H1 (cell line): ENCODE data around the gene CLPX. TPM values are rescaled to one million over a fixed set of nuclear protein-coding genes. Genes with fewer than 3 reads are reported as not detected.

Experiments
- CEBPB ChIP-seq: IDR thresholded peaks from 2 replicates; pipeline ENCODE4 v1.6.1; 2012; ENCODE audit warnings: low read depth, low read length
- EGR1 ChIP-seq: IDR thresholded peaks from 2 replicates; pipeline ENCODE4 v1.6.1; 2011; ENCODE audit warnings: low read depth, low read length, borderline replicate concordance
- NANOG ChIP-seq: IDR thresholded peaks from 2 replicates; pipeline ENCODE4 v1.6.1; 2011; ENCODE audit warnings: low read length, low read depth, mild to moderate bottlenecking, inconsistent platforms; ENCODE audit not compliant: insufficient read depth, poor library complexity, severe bottlenecking
- POLR2A ChIP-seq, 2 experiments: IDR thresholded peaks; 1 replicate in 1 of 2; 2 replicates in 1 of 2; pipeline ENCODE4 v1.6.1; 2011; ENCODE audit warnings: low read depth in 2 of 2, low read length in 2 of 2, mild to moderate bottlenecking in 2 of 2; ENCODE audit errors: control extremely low read depth in 1 of 2
- RBBP5 ChIP-seq: IDR thresholded peaks from 2 replicates; pipeline ENCODE4 v1.7.1; 2012; ENCODE audit warnings: low read depth, mild to moderate bottlenecking, inconsistent platforms, low read length, moderate library complexity, borderline replicate concordance
- RNF2 ChIP-seq: fragments of 200-900, 300-1000 bp; sonication (generic); IDR thresholded peaks from 2 replicates; pipeline ENCODE4 v1.7.1; 2016; ENCODE audit warnings: borderline replicate concordance, low read depth, mild to moderate bottlenecking, antibody characterized with exemption, low read length; ENCODE audit not compliant: poor library complexity, severe bottlenecking; ENCODE audit errors: missing control alignments
- RXRA ChIP-seq: IDR thresholded peaks from 2 replicates; pipeline ENCODE4 v1.6.1; 2011; ENCODE audit warnings: low read depth, mild to moderate bottlenecking, low read length, moderate library complexity; ENCODE audit not compliant: insufficient read depth
- SP1 ChIP-seq: IDR thresholded peaks from 2 replicates; pipeline ENCODE4 v1.6.1; 2011; ENCODE audit warnings: low read depth, low read length
- TCF12 ChIP-seq: IDR thresholded peaks from 2 replicates; pipeline ENCODE4 v1.6.1; 2011; ENCODE audit warnings: low read depth, mild to moderate bottlenecking, low read length
- polyA plus RNA-seq, 7 experiments: library from polyadenylated mRNA; depleted of rRNA in 3 of 7; stranded (reverse) in 5 of 7; unstranded in 2 of 7; fragments of >200 nt in 5 of 7; fragments of 200-250 nt in 2 of 7; gene quantifications; 1 replicate in 5 of 7; 2 replicates in 1 of 7; 4 replicates in 1 of 7; pipeline versions ENCODE4 v1.2.1 to v1.2.3, GENCODE V29; 2011 to 2013; ENCODE audit warnings: missing spikeins in 2 of 7, mixed read lengths in 2 of 7
- total RNA-seq: library from RNA; stranded (reverse); fragmentation: NEBNext Ultra II Directional; extraction: Animal tissue kit (Norgen Biotek cat#: 25700); gene quantifications from 2 replicates; pipeline ENCODE4 v1.2.1, GENCODE V29; 2021
- TF ChIP-seq, protein P1 (sequence below): IDR thresholded peaks from 2 replicates; pipeline ENCODE4 v1.6.1; 2011; ENCODE audit warnings: low read length, improper control_type of control experiment

CLPX gene
- total and polyA plus RNA-seq, 2 of the 8 experiments (the other 6 are each of a cell fraction or from before 2014, with no cell fraction given), result 10.5 to 53.6 TPM

DNA sequence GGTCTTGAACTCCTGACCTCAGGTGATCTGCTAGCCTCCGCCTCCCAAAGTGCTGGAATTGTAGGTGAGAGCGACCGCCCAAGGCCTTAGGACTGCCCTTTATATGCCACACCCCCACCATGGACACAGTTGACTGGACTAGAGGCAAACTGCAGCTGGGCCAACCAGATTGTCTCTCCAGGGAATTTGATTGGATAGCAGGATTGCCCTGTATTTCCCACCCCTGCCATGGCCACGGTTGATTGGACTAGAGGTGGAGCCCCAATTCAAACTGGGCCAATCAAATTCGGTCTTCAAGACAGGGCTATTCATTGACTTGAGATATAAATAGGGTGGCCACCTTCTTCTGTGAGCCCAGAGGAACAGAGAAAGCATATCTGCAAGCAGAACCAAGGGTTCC is 6.9 kb upstream of the CLPX start (continued):
- TF ChIP-seq, protein P1, sequence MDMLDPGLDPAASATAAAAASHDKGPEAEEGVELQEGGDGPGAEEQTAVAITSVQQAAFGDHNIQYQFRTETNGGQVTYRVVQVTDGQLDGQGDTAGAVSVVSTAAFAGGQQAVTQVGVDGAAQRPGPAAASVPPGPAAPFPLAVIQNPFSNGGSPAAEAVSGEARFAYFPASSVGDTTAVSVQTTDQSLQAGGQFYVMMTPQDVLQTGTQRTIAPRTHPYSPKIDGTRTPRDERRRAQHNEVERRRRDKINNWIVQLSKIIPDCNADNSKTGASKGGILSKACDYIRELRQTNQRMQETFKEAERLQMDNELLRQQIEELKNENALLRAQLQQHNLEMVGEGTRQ, result no peak
- TF ChIP-seq CEBPB (no peak), POLR2A (IDR thresholded peaks at IDR 0.05; ENCODE audit: control extremely low read depth in 1 of 2, low read depth in 2 of 2, low read length in 2 of 2) (no peak), SP1 (no peak), RXRA (no peak), EGR1 (no peak), TCF12 (no peak), RNF2 (no peak), NANOG (no peak), RBBP5 (no peak)
